GM12878 (cell line): ENCODE data around the gene CLVS2. TPM values are rescaled to one million over a fixed set of nuclear protein-coding genes. Genes with fewer than 3 reads are reported as not detected.

Experiments used
- ATAC-seq: fragments of 200-7000 bp; cut with Tn5 transposase; 3 replicates; pipeline ENCODE4 v1.9.1; 2020; ENCODE audit warnings: mild to moderate bottlenecking, moderate library complexity
- BruUV-seq: library from RNA; stranded (reverse); fragments of 400-500 nt; replicated peaks from 2 replicates; lab custom pipeline; 2021; lab: Mats Ljungman, UMichigan
- CTCF ChIA-PET: fragments of 300-600 bp; sonication (Branson Sonifier 250); formaldehyde crosslinking; extraction: SDS; loops from one replicate; lab custom pipeline; 2021; ENCODE audit warnings: inconsistent platforms; lab: Yijun Ruan, JAX
- POLR2A ChIA-PET: fragments of 350-600 bp; formaldehyde crosslinking; extraction: SDS; loops from one replicate; lab custom pipeline; 2021; ENCODE audit warnings: inconsistent platforms; lab: Charles Lee
- RAD21 ChIA-PET: fragments of 300-600 bp; sonication (Branson Sonifier 250); formaldehyde crosslinking; loops from one replicate; lab custom pipeline; 2023; ENCODE audit warnings: antibody characterized with exemption; ENCODE audit not compliant: unreplicated experiment; lab: Charles Lee
- SMC1A ChIA-PET: fragments of 300-600 bp; sonication (Branson Sonifier 250); formaldehyde crosslinking; loops from one replicate; lab custom pipeline; 2023; ENCODE audit not compliant: unreplicated experiment, uncharacterized antibody; lab: Charles Lee
- DNase-seq: peaks from one replicate; pipeline ENCODE4 v3.0.0-alpha.2; 2011; ENCODE audit warnings: low read depth, low spot score
- FAIRE-seq: peaks from 3 replicates; lab custom pipeline; 2011; peaks lifted over from hg19 to GRCh38; lab: Jason Lieb, UNC
- H2AFZ ChIP-seq: 2 replicates; pipeline ENCODE4 v1.6.0; 2011; ENCODE audit warnings: low read depth, low read length, control low read depth; ENCODE audit not compliant: control insufficient read depth
- H3K27ac ChIP-seq: 2 replicates; pipeline ENCODE4 v1.5.1; 2011; ENCODE audit warnings: control low read depth; ENCODE audit not compliant: control insufficient read depth, insufficient read depth
- H3K27me3 ChIP-seq, 2 experiments: replicated peaks in 1 of 2; 2 replicates each; pipeline versions ENCODE4 v1.6.0 to v1.6.1; 2011; ENCODE audit warnings: low read length in 1 of 2; ENCODE audit not compliant: control insufficient read depth in 2 of 2, insufficient read depth in 2 of 2
- H3K36me3 ChIP-seq, 2 experiments: 2 replicates each; pipeline ENCODE4 v1.5.1; 2011; ENCODE audit warnings: low read length in 1 of 2; ENCODE audit not compliant: control insufficient read depth in 2 of 2, insufficient read depth in 2 of 2
- H3K4me1 ChIP-seq: 2 replicates; pipeline ENCODE4 v1.6.1; 2011; ENCODE audit warnings: mild to moderate bottlenecking, low read length, moderate library complexity, mixed read lengths; ENCODE audit not compliant: control insufficient read depth, insufficient read depth
- H3K4me2 ChIP-seq: 2 replicates; pipeline ENCODE4 v1.6.0; 2011; ENCODE audit warnings: control low read depth; ENCODE audit not compliant: control insufficient read depth, insufficient read depth
- H3K4me3 ChIP-seq: fragments of 200-600 bp; sonication (generic); 2 replicates; pipeline ENCODE4 v1.5.1; 2016
- H3K79me2 ChIP-seq: 2 replicates; pipeline ENCODE4 v1.6.0; 2011; ENCODE audit warnings: low read length; ENCODE audit not compliant: control insufficient read depth, insufficient read depth
- H3K9ac ChIP-seq: 2 replicates; pipeline ENCODE4 v1.8.0; 2011; ENCODE audit warnings: low read length, control low read depth, mixed read lengths; ENCODE audit not compliant: control insufficient read depth, insufficient read depth
- H3K9me3 ChIP-seq: replicated peaks from 3 replicates; pipeline ENCODE4 v1.5.1; 2011; ENCODE audit warnings: mild to moderate bottlenecking, low read length; ENCODE audit not compliant: control insufficient read depth, insufficient read depth
- H4K20me1 ChIP-seq: 2 replicates; pipeline ENCODE4 v1.6.0; 2011; ENCODE audit not compliant: control insufficient read depth, insufficient read depth
- EP300 ChIP-seq, 2 experiments: fragments of 150-350 bp in 1 of 2; IDR thresholded peaks; 2 replicates each; pipeline ENCODE4 v1.6.1; 2011 to 2012; ENCODE audit warnings: low read depth in 2 of 2, low read length in 2 of 2, borderline replicate concordance in 1 of 2, improper control_type of control experiment in 1 of 2, inconsistent platforms in 1 of 2; ENCODE audit not compliant: control insufficient read depth in 1 of 2
- FOXK2 ChIP-seq: fragments of 450-650 bp; IDR thresholded peaks from 2 replicates; pipeline ENCODE4 v1.6.1; 2017; ENCODE audit warnings: mild to moderate bottlenecking, moderate library complexity
- GATAD2B ChIP-seq: fragments of 450-650 bp; conservative IDR thresholded peaks from 2 replicates; pipeline ENCODE4 v1.6.1; 2017; ENCODE audit warnings: low read depth, mild to moderate bottlenecking, moderate library complexity
- NFYB ChIP-seq: IDR thresholded peaks from 2 replicates; pipeline ENCODE4 v1.6.1; 2011; ENCODE audit warnings: low read depth, mild to moderate bottlenecking, low read length, improper control_type of control experiment, moderate library complexity; ENCODE audit not compliant: insufficient read depth
- PAX5 ChIP-seq: IDR thresholded peaks from 2 replicates; pipeline ENCODE4 v1.6.1; 2011; ENCODE audit warnings: low read depth, low read length, borderline replicate concordance
- POU2F2 ChIP-seq: IDR thresholded peaks from 3 replicates; pipeline ENCODE4 v1.6.1; 2011; ENCODE audit warnings: low read depth, mild to moderate bottlenecking, low read length, borderline replicate concordance
- PRDM15 ChIP-seq: fragments of 450-650 bp; formaldehyde crosslinking; IDR thresholded peaks from 2 replicates; pipeline ENCODE4 v1.4.0; 2020; ENCODE audit warnings: mild to moderate bottlenecking, moderate library complexity
- SIN3A ChIP-seq: IDR thresholded peaks from 2 replicates; pipeline ENCODE4 v1.6.1; 2012; ENCODE audit warnings: low read depth, low read length, improper control_type of control experiment
- SPI1 ChIP-seq: IDR thresholded peaks from 2 replicates; pipeline ENCODE4 v1.6.1; 2011; ENCODE audit warnings: low read depth, mild to moderate bottlenecking, low read length, moderate library complexity, borderline replicate concordance; ENCODE audit not compliant: insufficient read depth
- YY1 ChIP-seq: IDR thresholded peaks from 2 replicates; pipeline ENCODE4 v1.6.1; 2011; ENCODE audit warnings: low read depth, mild to moderate bottlenecking, low read length
- ZNF274 ChIP-seq: IDR thresholded peaks from one replicate; pipeline ENCODE4 v1.8.0; 2011; ENCODE audit not compliant: insufficient read length, insufficient read depth
- ZNF687 ChIP-seq: fragments of 450-650 bp; IDR thresholded peaks from 2 replicates; pipeline ENCODE4 v1.6.1; 2017; ENCODE audit warnings: mild to moderate bottlenecking, moderate library complexity
- WGBS: methylation state at CpG from one replicate; pipeline ENCODE4 v1.1.6; 2016; ENCODE audit warnings: low lambda C conversion rate; ENCODE audit not compliant: insufficient replicate concordance, insufficient coverage; ENCODE audit errors: missing lambda C conversion rate; 5-methylcytosine and 5-hydroxymethylcytosine counted together
- in situ Hi-C: fragments of 300-500 bp; cut with MboI; formaldehyde crosslinking; loops from 9 replicates; pipeline ENCODE4 v1.14.3; 2018; ENCODE audit warnings: mixed read lengths
- intact Hi-C: fragments of 100-400 bp; cut with micrococcal nuclease; formaldehyde crosslinking; loops from one replicate; pipeline ENCODE4 v1.14.2; 2022; ENCODE audit not compliant: unreplicated experiment
- polyA plus RNA-seq, 11 experiments: library from polyadenylated mRNA; depleted of rRNA in 4 of 11; unstranded in 6 of 11; stranded (reverse) in 5 of 11; fragments of >200 nt; fragmentation: Nextera tagmentation in 4 of 11; fragmentation: Illumina TruSeq in 1 of 11; extraction: Ambion mirVana in 4 of 11; extraction: Trizol in 1 of 11; gene quantifications; 1 replicate in 1 of 11; 2 replicates in 10 of 11; pipeline versions ENCODE4 v1.2.1 to v1.2.3, GENCODE V29; 2011 to 2016; ENCODE audit warnings: inconsistent platforms in 2 of 11, missing spikeins in 2 of 11, low read depth in 1 of 11
- total RNA-seq, 4 experiments: library from RNA; depleted of rRNA in 3 of 4; stranded (reverse); fragments of >200 nt in 3 of 4; fragmentation: Illumina TruSeq in 1 of 4; extraction: Trizol in 1 of 4; gene quantifications; 2 replicates each; pipeline versions ENCODE4 v1.2.1 to v1.2.3, GENCODE V29; 2013 to 2021
- TF ChIP-seq, protein P1 (sequence below): fragments of 450-650 bp; IDR thresholded peaks from 2 replicates; pipeline ENCODE4 v1.6.1; 2016; ENCODE audit warnings: mild to moderate bottlenecking
- TF ChIP-seq, protein P2 (sequence below): IDR thresholded peaks from 2 replicates; pipeline ENCODE4 v1.6.1; 2012; ENCODE audit warnings: low read length, inconsistent platforms

Gene CLVS2
- total and polyA plus RNA-seq, 10 of the 15 experiments (the other 5 are each of a cell fraction or from before 2014, with no cell fraction given): not detected

DNA sequence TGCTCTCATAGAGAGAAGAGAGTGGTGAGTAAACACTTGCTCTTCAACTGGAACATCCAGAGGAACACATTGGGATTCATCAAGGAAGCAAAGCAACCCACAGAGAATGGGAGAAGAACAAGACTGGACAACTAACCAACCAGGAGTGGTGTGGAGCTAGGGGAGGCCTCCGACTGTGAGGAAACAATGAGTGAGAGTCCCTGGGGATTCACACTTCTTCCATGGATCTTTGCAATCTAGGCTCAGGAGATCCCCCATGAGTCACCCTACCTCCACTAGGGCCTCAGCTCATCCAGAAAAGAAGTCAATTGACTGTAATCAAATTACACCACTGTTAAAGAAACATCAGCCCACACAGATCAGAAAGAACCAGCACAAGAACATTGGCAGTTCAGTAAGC, 42.3 kb upstream of the CLVS2 start:
- Histone ChIP-seq H3K9me3 (no peaks in the 10 kb centered on the region), H3K4me1 (no peaks in the 10 kb centered on the region), H3K27ac (no peak overlapping the region), H3K79me2 (no peaks in the 10 kb centered on the region), H3K36me3 (no peaks in the 10 kb centered on the region), H4K20me1 (no peaks in the 10 kb centered on the region), H3K4me2 (no peak overlapping the region), H2AFZ (no peak overlapping the region), H3K9ac (no peak overlapping the region), H3K27me3 (no peaks in the 10 kb centered on the region), H3K4me3 (no peak overlapping the region)
- DNase-seq: no peak
- intact Hi-C loops: no loop called here
- SMC1A ChIA-PET: no interaction called here
- BruUV-seq: no TSS peak
- CTCF ChIA-PET: interaction anchor here (1.2 kb wide), 1 partner anchor 84 kb away, joined by 4 read pairs; no protein-coding TSS in a partner anchor
- RAD21 ChIA-PET: no interaction called here
- POLR2A ChIA-PET: no interaction called here
- in situ Hi-C loops: no loop called here
- FAIRE-seq: no peak
- 29% methylated on average over 1 of the region's 1 CpG for WGBS
- ATAC-seq: no peak
- no peak for TF ChIP-seq ZNF687
- no peak for TF ChIP-seq PRDM15 (CRISPR knock-in tag)
- no peak for TF ChIP-seq YY1
- no peak for TF ChIP-seq SIN3A
- TF ChIP-seq NFYB: no peak
- TF ChIP-seq POU2F2: no peak
- no peak for TF ChIP-seq FOXK2
- TF ChIP-seq ZNF274: no peak
- TF ChIP-seq, protein P1, sequence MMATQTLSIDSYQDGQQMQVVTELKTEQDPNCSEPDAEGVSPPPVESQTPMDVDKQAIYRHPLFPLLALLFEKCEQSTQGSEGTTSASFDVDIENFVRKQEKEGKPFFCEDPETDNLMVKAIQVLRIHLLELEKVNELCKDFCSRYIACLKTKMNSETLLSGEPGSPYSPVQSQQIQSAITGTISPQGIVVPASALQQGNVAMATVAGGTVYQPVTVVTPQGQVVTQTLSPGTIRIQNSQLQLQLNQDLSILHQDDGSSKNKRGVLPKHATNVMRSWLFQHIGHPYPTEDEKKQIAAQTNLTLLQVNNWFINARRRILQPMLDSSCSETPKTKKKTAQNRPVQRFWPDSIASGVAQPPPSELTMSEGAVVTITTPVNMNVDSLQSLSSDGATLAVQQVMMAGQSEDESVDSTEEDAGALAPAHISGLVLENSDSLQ: no peak
- TF ChIP-seq PAX5: no peak
- TF ChIP-seq, protein P2, sequence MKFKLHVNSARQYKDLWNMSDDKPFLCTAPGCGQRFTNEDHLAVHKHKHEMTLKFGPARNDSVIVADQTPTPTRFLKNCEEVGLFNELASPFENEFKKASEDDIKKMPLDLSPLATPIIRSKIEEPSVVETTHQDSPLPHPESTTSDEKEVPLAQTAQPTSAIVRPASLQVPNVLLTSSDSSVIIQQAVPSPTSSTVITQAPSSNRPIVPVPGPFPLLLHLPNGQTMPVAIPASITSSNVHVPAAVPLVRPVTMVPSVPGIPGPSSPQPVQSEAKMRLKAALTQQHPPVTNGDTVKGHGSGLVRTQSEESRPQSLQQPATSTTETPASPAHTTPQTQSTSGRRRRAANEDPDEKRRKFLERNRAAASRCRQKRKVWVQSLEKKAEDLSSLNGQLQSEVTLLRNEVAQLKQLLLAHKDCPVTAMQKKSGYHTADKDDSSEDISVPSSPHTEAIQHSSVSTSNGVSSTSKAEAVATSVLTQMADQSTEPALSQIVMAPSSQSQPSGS: no peak
- no peak for TF ChIP-seq GATAD2B
- no peak for TF ChIP-seq SPI1
- no peak for TF ChIP-seq EP300 (IDR thresholded peaks at IDR 0.05; ENCODE audit: borderline replicate concordance in 1 of 2, control insufficient read depth in 1 of 2, low read depth in 2 of 2, low read length in 2 of 2)
